ENCODE results near the gene ATP6V1D. TPM values are rescaled to one million over a fixed set of nuclear protein-coding genes. Genes with fewer than 3 reads are reported as not detected.

ATP6V1D gene
- total RNA-seq, 1 donor from 2014 or later, result 79.1 TPM

GRCh38 chr14:67385618-67386017, 26.0 kb upstream of the ATP6V1D start:
- peaks cover 65% of the 10 kb centered on the region for H3K36me3 ChIP-seq
- intact Hi-C loops (cut with DNase I), result no loop called here

GRCh38 chr14:67385120-67385519, 25.5 kb upstream of the ATP6V1D start:
- DNase-seq (no peak), ATAC-seq (peak; percentile 29 to 57)
- no peak for TF ChIP-seq CTCF (IDR thresholded peaks at IDR 0.05)
- H3K36me3 ChIP-seq, result peaks cover 70% of the 10 kb centered on the region
- H3K27me3 ChIP-seq (ENCODE audit: low read depth), result no peaks in the 10 kb centered on the region
- no peaks in the 10 kb centered on the region for H3K9me3 ChIP-seq
- H3K4me1 ChIP-seq, result no peaks in the 10 kb centered on the region
- no peak overlapping the region for H3K4me3 ChIP-seq
- H3K27ac ChIP-seq, result no peak overlapping the region
- intact Hi-C loops (cut with DNase I), result no loop called here

More at GRCh38 chr14:67385618-67386017, 26.0 kb upstream of the ATP6V1D start:
- peak in 1 of 2 donors; percentile 45 for ATAC-seq
- no peaks in the 10 kb centered on the region for H3K9me3 ChIP-seq
- H3K4me1 ChIP-seq, result no peaks in the 10 kb centered on the region
- H3K27me3 ChIP-seq (ENCODE audit: low read depth), result no peaks in the 10 kb centered on the region
- DNase-seq, result no peak
- H3K4me3 ChIP-seq, result no peak overlapping the region
- TF ChIP-seq CTCF (IDR thresholded peaks at IDR 0.05), result no peak
- H3K27ac ChIP-seq, result no peak overlapping the region

- Histone ChIP-seq H3K4me3 (no peak overlapping the region), H3K4me1 (no peaks in the 10 kb centered on the region), H3K9me3 (no peaks in the 10 kb centered on the region), H3K27me3 (ENCODE audit: low read depth) (no peaks in the 10 kb centered on the region), H3K27ac (no peak overlapping the region), H3K36me3 (peaks cover 96% of the 10 kb centered on the region)
- TF ChIP-seq CTCF (IDR thresholded peaks at IDR 0.05), result no peak
- DNase-seq (no peak), ATAC-seq (no peak)
- intact Hi-C loops (cut with DNase I), result no loop called here
Measured at GRCh38 chr14:67377916-67378315, 18.3 kb upstream of the ATP6V1D start.

- H3K4me1 ChIP-seq, result no peaks in the 10 kb centered on the region
- intact Hi-C loops (cut with DNase I), result no loop called here
- no peak for DNase-seq
- no peak overlapping the region for H3K27ac ChIP-seq
- no peaks in the 10 kb centered on the region for H3K27me3 ChIP-seq (ENCODE audit: low read depth)
- no peaks in the 10 kb centered on the region for H3K9me3 ChIP-seq
- H3K4me3 ChIP-seq, result no peak overlapping the region
- no peak for ATAC-seq
- H3K36me3 ChIP-seq, result peaks cover 95% of the 10 kb centered on the region
- no peak for TF ChIP-seq CTCF (IDR thresholded peaks at IDR 0.05)
Measured at GRCh38 chr14:67373347-67373746, 13.7 kb upstream of the ATP6V1D start.

- TF ChIP-seq CTCF (IDR thresholded peaks at IDR 0.05), result no peak
- DNase-seq (no peak), ATAC-seq (no peak)
- Histone ChIP-seq H3K27ac (no peak overlapping the region), H3K27me3 (ENCODE audit: low read depth) (no peaks in the 10 kb centered on the region), H3K36me3 (peaks cover 95% of the 10 kb centered on the region), H3K4me1 (no peaks in the 10 kb centered on the region), H3K4me3 (no peak overlapping the region), H3K9me3 (no peaks in the 10 kb centered on the region)
- intact Hi-C loops (cut with DNase I), result no loop called here
Measured at GRCh38 chr14:67372833-67373232, 13.2 kb upstream of the ATP6V1D start.
